T-helper 2 cell treated with Interferon-gamma antibody and Interleukin-4, amounts not matched to agents 5 μg/mL and 100 μg/mL, for 36 hours (primary cell): ENCODE results near the gene GLT1D1.
"Not testable (repeated sequence)": the region's sequence is repeated elsewhere in the genome, so short reads cannot be mapped to it uniquely, and the experiment has no call there.

ENCODE experiments used
- DNase-seq: peaks from one replicate; pipeline ENCODE4 v3.0.0; 2021; ENCODE audit warnings: low spot score
- H3K27ac Mint-ChIP-seq: one replicate; pipeline ENCODE4 v1.8.0; 2021; ENCODE audit warnings: mild to moderate bottlenecking, mixed read lengths
- H3K27me3 Mint-ChIP-seq: one replicate; pipeline ENCODE4 v1.8.0; 2021; ENCODE audit warnings: low read depth, mixed read lengths
- H3K36me3 Mint-ChIP-seq: one replicate; pipeline ENCODE4 v1.8.0; 2021; ENCODE audit warnings: low read depth, mixed read lengths
- H3K4me1 Mint-ChIP-seq: one replicate; pipeline ENCODE4 v1.8.0; 2021; ENCODE audit warnings: low read depth, mixed read lengths
- H3K4me3 Mint-ChIP-seq: one replicate; pipeline ENCODE4 v1.8.0; 2022; ENCODE audit warnings: mild to moderate bottlenecking, moderate library complexity, mixed read lengths
- H3K9me3 Mint-ChIP-seq: one replicate; pipeline ENCODE4 v1.8.0; 2021; ENCODE audit warnings: mixed read lengths

The GLT1D1 gene

GRCh38 chr12:128830505-128830893 is 22.8 kb upstream of the GLT1D1 start:
- peaks cover 7% of the 10 kb centered on the region for H3K9me3 Mint-ChIP-seq
- H3K27ac Mint-ChIP-seq: peak overlapping the region; percentile 88
- peak overlapping the region; percentile 77 for H3K4me3 Mint-ChIP-seq
- DNase-seq: peak; percentile 29
- no peaks in the 10 kb centered on the region for H3K27me3 Mint-ChIP-seq
- H3K4me1 Mint-ChIP-seq: peaks cover 19% of the 10 kb centered on the region
- H3K36me3 Mint-ChIP-seq: no peaks in the 10 kb centered on the region

- Mint-ChIP-seq H3K4me1 (peaks cover 19% of the 10 kb centered on the region), H3K27ac (no peak overlapping the region), H3K27me3 (no peaks in the 10 kb centered on the region), H3K9me3 (peaks cover 3% of the 10 kb centered on the region), H3K4me3 (no peak overlapping the region), H3K36me3 (no peaks in the 10 kb centered on the region)
- DNase-seq: no peak
These were observed 19.9 kb upstream of the GLT1D1 start for GRCh38 chr12:128833418-128833817.

GRCh38 chr12:128839885-128840284 is 13.4 kb upstream of the GLT1D1 start:
- not testable (repeated sequence) for H3K27ac Mint-ChIP-seq, H3K27me3 Mint-ChIP-seq, H3K9me3 Mint-ChIP-seq, H3K36me3 Mint-ChIP-seq, DNase-seq, H3K4me3 Mint-ChIP-seq
- peaks cover 12% of the 10 kb centered on the region for H3K4me1 Mint-ChIP-seq

GRCh38 chr12:128840862-128841468 is 12.3 kb upstream of the GLT1D1 start:
- Mint-ChIP-seq H3K36me3 (no peaks in the 10 kb centered on the region), H3K4me3 (peak overlapping the region; percentile 0), H3K4me1 (peaks cover 12% of the 10 kb centered on the region), H3K27ac (no peak overlapping the region), H3K9me3 (no peaks in the 10 kb centered on the region), H3K27me3 (peaks cover 3% of the 10 kb centered on the region)
- no peak for DNase-seq

- DNase-seq: no peak
- H3K27me3 Mint-ChIP-seq: peaks cover 3% of the 10 kb centered on the region
- no peak overlapping the region for H3K4me3 Mint-ChIP-seq
These were observed 10.7 kb upstream of the GLT1D1 start for GRCh38 chr12:128842579-128842978.

GRCh38 chr12:128843538-128843937 is 9.7 kb upstream of the GLT1D1 start:
- H3K4me3 Mint-ChIP-seq: no peak overlapping the region
- DNase-seq: no peak
- H3K9me3 Mint-ChIP-seq: no peaks in the 10 kb centered on the region
- no peak overlapping the region for H3K27ac Mint-ChIP-seq
- H3K36me3 Mint-ChIP-seq: no peaks in the 10 kb centered on the region
- H3K27me3 Mint-ChIP-seq: peaks cover 3% of the 10 kb centered on the region
- peaks cover 12% of the 10 kb centered on the region for H3K4me1 Mint-ChIP-seq

More at GRCh38 chr12:128842579-128842978, 10.7 kb upstream of the GLT1D1 start:
- Mint-ChIP-seq H3K27ac (no peak overlapping the region), H3K4me1 (peaks cover 12% of the 10 kb centered on the region), H3K9me3 (no peaks in the 10 kb centered on the region), H3K36me3 (no peaks in the 10 kb centered on the region)

- Mint-ChIP-seq H3K27me3 (peaks cover 5% of the 10 kb centered on the region), H3K4me3 (no peak overlapping the region), H3K36me3 (no peaks in the 10 kb centered on the region), H3K27ac (no peak overlapping the region), H3K4me1 (peaks cover 12% of the 10 kb centered on the region), H3K9me3 (no peaks in the 10 kb centered on the region)
- DNase-seq: peak; percentile 51
These were observed 9.1 kb upstream of the GLT1D1 start for GRCh38 chr12:128844031-128844635.

GRCh38 chr12:128846671-128847070 is 6.6 kb upstream of the GLT1D1 start:
- peaks cover 14% of the 10 kb centered on the region for H3K27me3 Mint-ChIP-seq
- DNase-seq, H3K4me1 Mint-ChIP-seq, H3K27ac Mint-ChIP-seq, H3K4me3 Mint-ChIP-seq, H3K36me3 Mint-ChIP-seq, H3K9me3 Mint-ChIP-seq: not testable (repeated sequence)

GRCh38 chr12:128848371-128848770 is 4.9 kb upstream of the GLT1D1 start:
- Mint-ChIP-seq H3K4me1 (peaks cover 2% of the 10 kb centered on the region), H3K4me3 (no peak overlapping the region), H3K9me3 (no peaks in the 10 kb centered on the region), H3K27me3 (peaks cover 24% of the 10 kb centered on the region), H3K27ac (no peak overlapping the region), H3K36me3 (no peaks in the 10 kb centered on the region)
- no peak for DNase-seq

GRCh38 chr12:128849806-128850205 is 3.5 kb upstream of the GLT1D1 start:
- H3K4me3 Mint-ChIP-seq, H3K4me1 Mint-ChIP-seq, DNase-seq, H3K27ac Mint-ChIP-seq, H3K36me3 Mint-ChIP-seq, H3K9me3 Mint-ChIP-seq: not testable (repeated sequence)
- H3K27me3 Mint-ChIP-seq: peaks cover 32% of the 10 kb centered on the region

GRCh38 chr12:128850400-128850799 is 2.9 kb upstream of the GLT1D1 start:
- Mint-ChIP-seq H3K36me3 (no peaks in the 10 kb centered on the region), H3K4me1 (no peaks in the 10 kb centered on the region), H3K9me3 (no peaks in the 10 kb centered on the region), H3K27me3 (peaks cover 36% of the 10 kb centered on the region), H3K4me3 (no peak overlapping the region), H3K27ac (no peak overlapping the region)
- DNase-seq: no peak

GRCh38 chr12:128851429-128851828 is 1.8 kb upstream of the GLT1D1 start:
- H3K4me3 Mint-ChIP-seq, H3K36me3 Mint-ChIP-seq, H3K27ac Mint-ChIP-seq, H3K9me3 Mint-ChIP-seq, H3K4me1 Mint-ChIP-seq, DNase-seq: not testable (repeated sequence)
- H3K27me3 Mint-ChIP-seq: peaks cover 39% of the 10 kb centered on the region

GRCh38 chr12:128852026-128852698 is 1.1 kb upstream of the GLT1D1 start:
- Mint-ChIP-seq H3K36me3 (no peaks in the 10 kb centered on the region), H3K4me3 (no peak overlapping the region), H3K9me3 (no peaks in the 10 kb centered on the region), H3K4me1 (no peaks in the 10 kb centered on the region), H3K27ac (no peak overlapping the region), H3K27me3 (peaks cover 43% of the 10 kb centered on the region)
- no peak for DNase-seq

GRCh38 chr12:128853600-128854197 is 421 bp downstream of the GLT1D1 start:
- Mint-ChIP-seq H3K9me3 (no peaks in the 10 kb centered on the region), H3K27ac (no peak overlapping the region), H3K27me3 (peaks cover 43% of the 10 kb centered on the region), H3K36me3 (no peaks in the 10 kb centered on the region), H3K4me3 (peak overlapping the region; percentile 61), H3K4me1 (no peaks in the 10 kb centered on the region)
- no peak for DNase-seq
